H9 (cell line): ENCODE measurements around the gene XPNPEP3. TPM values are rescaled to one million over a fixed set of nuclear protein-coding genes. Genes with fewer than 3 reads are reported as not detected.

Source experiments
- DNase-seq: peaks from one replicate; pipeline ENCODE4 v3.0.0-alpha.2; 2017
- H2AFZ ChIP-seq: one replicate; pipeline ENCODE4 v1.6.1; 2013; ENCODE audit warnings: mild to moderate bottlenecking, low read length, control low read depth, moderate library complexity
- H2AK5ac ChIP-seq: 2 replicates; pipeline ENCODE4 v1.6.1; 2013; ENCODE audit warnings: low read length, control low read depth, mixed read lengths; ENCODE audit not compliant: insufficient read length
- H2BK120ac ChIP-seq: one replicate; pipeline ENCODE4 v1.6.1; 2013; ENCODE audit warnings: low read depth, mild to moderate bottlenecking, low read length, control low read depth, inconsistent platforms; ENCODE audit not compliant: poor library complexity, severe bottlenecking
- H2BK12ac ChIP-seq: 2 replicates; pipeline ENCODE4 v1.6.1; 2013; ENCODE audit warnings: low read length, control low read depth, mixed read lengths, low read depth; ENCODE audit not compliant: insufficient read length
- H2BK15ac ChIP-seq: 2 replicates; pipeline ENCODE4 v1.6.1; 2013; ENCODE audit warnings: low read depth, low read length, control low read depth
- H2BK20ac ChIP-seq: one replicate; pipeline ENCODE4 v1.6.1; 2013; ENCODE audit warnings: low read depth, mild to moderate bottlenecking, low read length, control low read depth, inconsistent platforms; ENCODE audit not compliant: poor library complexity, severe bottlenecking
- H2BK5ac ChIP-seq: 2 replicates; pipeline ENCODE4 v1.6.1; 2013; ENCODE audit warnings: low read length, control low read depth, mixed read lengths; ENCODE audit not compliant: insufficient read length
- H3K14ac ChIP-seq: 2 replicates; pipeline ENCODE4 v1.6.1; 2013; ENCODE audit warnings: low read length, control low read depth; ENCODE audit not compliant: insufficient read depth
- H3K18ac ChIP-seq: 2 replicates; pipeline ENCODE4 v1.6.1; 2013; ENCODE audit warnings: low read depth, mild to moderate bottlenecking, mixed read lengths, low read length, control low read depth; ENCODE audit not compliant: insufficient read length
- H3K23ac ChIP-seq: 2 replicates; pipeline ENCODE4 v1.6.1; 2013; ENCODE audit warnings: low read length, control low read depth, mixed read lengths, low read depth; ENCODE audit not compliant: insufficient read length
- H3K23me2 ChIP-seq: 2 replicates; pipeline ENCODE4 v1.6.1; 2013; ENCODE audit warnings: low read depth, mild to moderate bottlenecking, mixed read lengths, low read length, control low read depth; ENCODE audit not compliant: insufficient read length, poor library complexity, severe bottlenecking
- H3K27ac ChIP-seq: 2 replicates; pipeline ENCODE4 v1.5.1; 2013; ENCODE audit warnings: low read length, control low read depth, mixed read lengths, low read depth; ENCODE audit not compliant: insufficient read length
- H3K27me3 ChIP-seq: 2 replicates; pipeline ENCODE4 v1.6.1; 2013; ENCODE audit warnings: low read length, control low read depth, inconsistent platforms; ENCODE audit not compliant: insufficient read depth
- H3K4ac ChIP-seq: 2 replicates; pipeline ENCODE4 v1.6.1; 2013; ENCODE audit warnings: low read depth, mild to moderate bottlenecking, control low read depth, inconsistent platforms, low read length, moderate library complexity
- H3K4me1 ChIP-seq: 2 replicates; pipeline ENCODE4 v1.6.1; 2013; ENCODE audit warnings: low read length, control low read depth, inconsistent platforms; ENCODE audit not compliant: insufficient read depth
- H3K4me2 ChIP-seq: 2 replicates; pipeline ENCODE4 v1.6.1; 2013; ENCODE audit warnings: low read length, control low read depth, mixed read lengths; ENCODE audit not compliant: insufficient read length, insufficient read depth
- H3K56ac ChIP-seq: 2 replicates; pipeline ENCODE4 v1.6.1; 2013; ENCODE audit warnings: low read depth, mild to moderate bottlenecking, mixed read lengths, low read length, control low read depth; ENCODE audit not compliant: insufficient read length
- H3K79me1 ChIP-seq: 2 replicates; pipeline ENCODE4 v1.6.1; 2013; ENCODE audit warnings: low read depth, mild to moderate bottlenecking, moderate library complexity, low read length, control low read depth, inconsistent platforms; ENCODE audit not compliant: insufficient read depth, poor library complexity, severe bottlenecking
- H3K79me2 ChIP-seq: 2 replicates; pipeline ENCODE4 v1.6.1; 2013; ENCODE audit warnings: low read length, control low read depth, inconsistent platforms; ENCODE audit not compliant: insufficient read depth
- H3K9ac ChIP-seq: 2 replicates; pipeline ENCODE4 v1.6.1; 2013; ENCODE audit warnings: low read length, control low read depth, mixed read lengths; ENCODE audit not compliant: insufficient read length; ENCODE audit errors: extremely low read depth
- H3K9me3 ChIP-seq: one replicate; pipeline ENCODE4 v1.6.1; 2013; ENCODE audit warnings: low read depth, low read length, inconsistent platforms; ENCODE audit not compliant: control insufficient read depth
- H3T11ph ChIP-seq: one replicate; pipeline ENCODE4 v1.6.1; 2013; ENCODE audit warnings: mild to moderate bottlenecking, low read length, control low read depth, inconsistent platforms
- H4K20me1 ChIP-seq: one replicate; pipeline ENCODE4 v1.6.1; 2013; ENCODE audit not compliant: control insufficient read depth, insufficient read length, insufficient read depth
- H4K5ac ChIP-seq: 2 replicates; pipeline ENCODE4 v1.6.1; 2013; ENCODE audit warnings: low read depth, mild to moderate bottlenecking, mixed read lengths, low read length, control low read depth; ENCODE audit not compliant: insufficient read length
- H4K8ac ChIP-seq: replicated peaks from 2 replicates; pipeline ENCODE4 v1.6.1; 2013; ENCODE audit warnings: low read length, control low read depth, mixed read lengths, low read depth; ENCODE audit not compliant: insufficient read length
- H4K91ac ChIP-seq: 2 replicates; pipeline ENCODE4 v1.6.1; 2013; ENCODE audit warnings: low read depth, mild to moderate bottlenecking, moderate library complexity, mixed read lengths, low read length, control low read depth; ENCODE audit not compliant: insufficient read length
- H3K27ac Mint-ChIP-seq, 3 experiments: 2 replicates in 2 of 3; 3 replicates in 1 of 3; pipeline ENCODE4 v1.8.0; 2020 to 2021; ENCODE audit warnings: mixed read lengths in 3 of 3, mild to moderate bottlenecking in 1 of 3, moderate library complexity in 1 of 3
- H3K27me3 Mint-ChIP-seq: 2 replicates; pipeline ENCODE4 v1.8.0; 2021; ENCODE audit warnings: low read depth, mild to moderate bottlenecking, moderate library complexity, mixed read lengths
- H3K36me3 Mint-ChIP-seq, 3 experiments: 2 replicates in 2 of 3; 3 replicates in 1 of 3; pipeline ENCODE4 v1.8.0; 2020 to 2021; ENCODE audit warnings: low read depth in 3 of 3, mixed read lengths in 3 of 3; ENCODE audit not compliant: insufficient read depth in 1 of 3
- H3K4me1 Mint-ChIP-seq, 2 experiments: 2 replicates each; pipeline ENCODE4 v1.8.0; 2020; ENCODE audit warnings: mixed read lengths in 2 of 2
- H3K4me3 Mint-ChIP-seq, 2 experiments: 2 replicates in 1 of 2; 3 replicates in 1 of 2; pipeline ENCODE4 v1.8.0; 2020 to 2021; ENCODE audit warnings: mild to moderate bottlenecking in 2 of 2, mixed read lengths in 2 of 2, moderate library complexity in 1 of 2
- H3K9me3 Mint-ChIP-seq, 2 experiments: 2 replicates in 1 of 2; 3 replicates in 1 of 2; pipeline ENCODE4 v1.8.0; 2020; ENCODE audit warnings: mild to moderate bottlenecking in 2 of 2, mixed read lengths in 2 of 2, moderate library complexity in 1 of 2
- WGBS: extraction: QIAGEN DNeasy Blood & Tissue Kit; methylation state at CpG from one replicate; pipeline ENCODE4 v1.1.7; 2013; ENCODE audit warnings: missing lambda C conversion rate, low lambda C conversion rate, mixed read lengths; ENCODE audit not compliant: insufficient read length; ENCODE audit errors: extremely low coverage; 5-methylcytosine and 5-hydroxymethylcytosine counted together
- total RNA-seq: library from RNA; stranded (reverse); gene quantifications from 2 replicates; pipeline ENCODE4 v1.2.1, GENCODE V29; 2021
- TF ChIP-seq, protein P1 (sequence below): fragments of 200-600 bp; sonication (generic); conservative IDR thresholded peaks from 3 replicates; pipeline ENCODE4 v1.8.0; 2021; ENCODE audit warnings: antibody characterized with exemption, mild to moderate bottlenecking

Gene XPNPEP3
- total RNA-seq, 1 experiment from 2014 or later = 18.3 TPM

DNA sequence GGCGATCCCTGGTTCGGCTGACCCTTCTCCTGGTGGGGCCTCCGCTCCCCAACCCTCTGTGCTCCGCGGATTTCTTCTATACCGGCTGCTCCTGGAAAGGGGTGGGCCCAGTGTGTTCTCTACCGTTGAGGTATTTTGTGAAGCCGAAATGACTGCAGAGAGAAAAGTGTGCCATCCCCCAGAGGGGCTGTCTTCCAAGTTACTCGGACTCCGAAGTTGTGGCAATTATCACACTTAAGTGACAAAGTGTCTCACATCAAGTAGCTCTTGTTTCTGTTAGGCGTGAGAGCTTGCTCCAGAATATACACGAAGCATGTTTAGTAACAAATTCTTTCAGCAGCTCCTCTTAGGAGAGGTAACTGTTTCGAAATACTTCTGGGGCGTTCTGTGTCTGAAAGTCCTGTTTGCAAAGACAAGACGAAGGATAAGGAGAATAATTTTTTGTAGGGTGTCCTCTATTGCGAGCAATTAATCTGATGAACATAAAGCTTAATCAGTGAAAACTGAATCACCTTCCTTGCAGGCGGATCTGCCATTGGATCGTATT, 434 bp downstream of the XPNPEP3 start:
- no peak overlapping the region for H4K5ac ChIP-seq
- H3K79me1 ChIP-seq = peaks cover 6% of the 10 kb centered on the region
- H4K91ac ChIP-seq = no peak overlapping the region
- no peaks in the 10 kb centered on the region for H4K20me1 ChIP-seq
- H2AK5ac ChIP-seq = no peak overlapping the region
- peaks cover 2% of the 10 kb centered on the region; the same call in 1 of the 2 replicates for H3K4me1 ChIP-seq
- Mint-ChIP-seq H3K4me3 (peak overlapping the region; percentile 99), H3K36me3 (peaks cover 5 to 21% (median 20%) of the 10 kb centered on the region in 3 experiments), H3K9me3 (no peaks in the 10 kb centered on the region), H3K27me3 (no peaks in the 10 kb centered on the region), H3K4me1 (peaks cover 26 to 28% of the 10 kb centered on the region in 2 experiments), H3K27ac (peak overlapping the region; percentile 99 to 100 (median 100))
- peak overlapping the region; percentile 97 for H3K27ac ChIP-seq
- H2BK5ac ChIP-seq = no peak overlapping the region
- H3K14ac ChIP-seq = peak overlapping the region; percentile 90
- no peak overlapping the region for H4K8ac ChIP-seq
- DNase-seq = no peak
- H3K23ac ChIP-seq = no peak overlapping the region
- H3K9me3 ChIP-seq = no peaks in the 10 kb centered on the region
- no peak overlapping the region for H2BK120ac ChIP-seq
- H3K27me3 ChIP-seq = no peaks in the 10 kb centered on the region
- no peak overlapping the region for H3K4ac ChIP-seq
- TF ChIP-seq, protein P1, sequence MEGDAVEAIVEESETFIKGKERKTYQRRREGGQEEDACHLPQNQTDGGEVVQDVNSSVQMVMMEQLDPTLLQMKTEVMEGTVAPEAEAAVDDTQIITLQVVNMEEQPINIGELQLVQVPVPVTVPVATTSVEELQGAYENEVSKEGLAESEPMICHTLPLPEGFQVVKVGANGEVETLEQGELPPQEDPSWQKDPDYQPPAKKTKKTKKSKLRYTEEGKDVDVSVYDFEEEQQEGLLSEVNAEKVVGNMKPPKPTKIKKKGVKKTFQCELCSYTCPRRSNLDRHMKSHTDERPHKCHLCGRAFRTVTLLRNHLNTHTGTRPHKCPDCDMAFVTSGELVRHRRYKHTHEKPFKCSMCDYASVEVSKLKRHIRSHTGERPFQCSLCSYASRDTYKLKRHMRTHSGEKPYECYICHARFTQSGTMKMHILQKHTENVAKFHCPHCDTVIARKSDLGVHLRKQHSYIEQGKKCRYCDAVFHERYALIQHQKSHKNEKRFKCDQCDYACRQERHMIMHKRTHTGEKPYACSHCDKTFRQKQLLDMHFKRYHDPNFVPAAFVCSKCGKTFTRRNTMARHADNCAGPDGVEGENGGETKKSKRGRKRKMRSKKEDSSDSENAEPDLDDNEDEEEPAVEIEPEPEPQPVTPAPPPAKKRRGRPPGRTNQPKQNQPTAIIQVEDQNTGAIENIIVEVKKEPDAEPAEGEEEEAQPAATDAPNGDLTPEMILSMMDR = no peak
- H3K56ac ChIP-seq = no peak overlapping the region
- no CpG with 5 or more reads among the region's 18 CpGs for WGBS
- no peak overlapping the region for H2BK15ac ChIP-seq
- H3T11ph ChIP-seq = no peak overlapping the region
- peak overlapping the region; percentile 55 for H3K18ac ChIP-seq
- no peak overlapping the region for H2BK20ac ChIP-seq
- peaks cover 50% of the 10 kb centered on the region; the same call in 1 of the 2 replicates for H3K79me2 ChIP-seq
- peak overlapping the region; percentile 88 for H3K9ac ChIP-seq
- no peak overlapping the region for H2BK12ac ChIP-seq
- peak overlapping the region; percentile 84 for H3K4me2 ChIP-seq
- peaks cover 5% of the 10 kb centered on the region for H3K23me2 ChIP-seq
- no peak overlapping the region for H2AFZ ChIP-seq
